Stimulated activated naive B cell treated with anti-CD40 and anti-IgM and Interleukin-4, amounts not matched to agents 10 μg/mL and 1 μg/mL and 100 μg/mL, for 72 hours (primary cell): Measurements from ENCODE around the gene ZNF512B.

Source experiments
- ATAC-seq, 2 donors: fragments of 150-1000 bp; cut with Tn5 transposase; replicated peaks; 2 replicates each; pipeline ENCODE4 v1.10.0; 2021; ENCODE audit warnings: moderate library complexity in 1 of 2
- DNase-seq: peaks from one replicate; pipeline ENCODE4 v3.0.0; 2021
- H3K27ac Mint-ChIP-seq: one replicate; pipeline ENCODE4 v1.8.0; 2022; ENCODE audit warnings: mild to moderate bottlenecking, mixed read lengths
- H3K27me3 Mint-ChIP-seq, 2 donors: one replicate each; pipeline ENCODE4 v1.8.0; 2022; ENCODE audit warnings: mixed read lengths in 2 of 2
- H3K36me3 Mint-ChIP-seq, 2 donors: one replicate each; pipeline ENCODE4 v1.8.0; 2022; ENCODE audit warnings: mixed read lengths in 2 of 2, mild to moderate bottlenecking in 1 of 2
- H3K4me1 Mint-ChIP-seq, 2 donors: one replicate each; pipeline ENCODE4 v1.8.0; 2022; ENCODE audit warnings: mixed read lengths in 2 of 2, mild to moderate bottlenecking in 1 of 2
- H3K4me3 Mint-ChIP-seq, 2 donors: one replicate each; pipeline ENCODE4 v1.8.0; 2022; ENCODE audit warnings: mild to moderate bottlenecking in 2 of 2, mixed read lengths in 2 of 2, moderate library complexity in 1 of 2
- H3K9me3 Mint-ChIP-seq, 2 donors: one replicate each; pipeline ENCODE4 v1.8.0; 2022; ENCODE audit warnings: mixed read lengths in 2 of 2, mild to moderate bottlenecking in 1 of 2

ZNF512B gene

DNA sequence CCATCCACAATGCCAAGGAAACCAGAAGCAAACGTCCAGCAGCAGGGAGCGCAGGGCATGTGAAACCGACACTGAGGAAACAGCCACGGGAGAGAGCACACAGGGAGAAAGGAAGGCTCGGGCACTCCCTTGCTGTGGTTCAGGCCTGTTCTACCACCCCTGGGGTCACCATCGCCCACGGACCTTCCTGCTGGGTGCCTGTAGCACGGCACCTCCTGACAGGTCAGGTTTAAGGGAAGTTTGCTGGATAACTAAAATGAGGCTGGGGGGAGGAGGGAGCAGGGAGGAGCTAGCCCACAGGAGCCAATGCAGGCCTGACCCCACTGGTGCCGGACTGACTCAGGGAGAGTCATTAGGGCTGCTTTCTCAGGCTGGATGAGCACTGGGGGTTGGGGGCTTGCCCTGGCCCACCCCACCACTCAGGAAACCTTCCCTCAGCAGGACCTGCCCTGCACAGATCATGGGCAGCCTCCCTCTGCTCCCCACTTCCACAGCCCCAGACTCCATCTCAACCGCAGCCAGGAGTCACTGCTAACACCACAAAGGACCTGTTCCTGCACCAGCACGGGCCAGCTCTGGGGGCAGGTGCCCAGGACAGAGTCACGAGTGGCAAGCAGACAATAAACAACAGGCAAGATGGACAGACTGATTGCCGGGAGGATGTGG lies 15.8 kb downstream of the ZNF512B start:
- peak overlapping the region; percentile 52 for H3K27ac Mint-ChIP-seq
- H3K27me3 Mint-ChIP-seq: no peaks in the 10 kb centered on the region
- ATAC-seq (no peak), DNase-seq (no peak)
- peak overlapping the region; percentile 64 to 92 for H3K4me3 Mint-ChIP-seq
- H3K36me3 Mint-ChIP-seq: peaks cover 6 to 10% of the 10 kb centered on the region in 2 donors
- H3K4me1 Mint-ChIP-seq: peaks cover 47 to 69% of the 10 kb centered on the region in 2 donors
- no peaks in the 10 kb centered on the region for H3K9me3 Mint-ChIP-seq

DNA sequence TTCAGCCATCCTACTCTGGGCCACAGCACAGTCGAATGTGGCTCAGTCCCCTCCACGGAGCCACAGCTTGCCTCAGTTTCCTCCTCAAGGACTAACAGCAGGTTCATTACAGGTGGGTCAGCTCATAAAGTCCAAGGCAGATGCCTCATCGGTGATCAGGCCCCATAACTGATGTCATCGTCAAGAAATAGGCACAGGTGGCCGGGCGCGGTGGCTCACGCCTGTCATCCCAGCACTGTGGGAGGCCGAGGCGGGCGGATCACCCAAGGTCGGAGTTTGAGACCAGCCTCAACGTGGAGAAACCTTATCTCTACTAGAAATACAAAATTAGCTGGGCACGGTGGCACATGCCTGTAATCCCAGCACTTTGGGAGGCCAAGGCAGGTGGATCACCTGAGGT lies 17.0 kb downstream of the ZNF512B start:
- Mint-ChIP-seq H3K9me3 (no peaks in the 10 kb centered on the region), H3K4me1 (peaks cover 50 to 77% of the 10 kb centered on the region in 2 donors), H3K27ac (peak overlapping the region; percentile 62), H3K27me3 (no peaks in the 10 kb centered on the region), H3K4me3 (no peak overlapping the region), H3K36me3 (peaks cover 7 to 19% of the 10 kb centered on the region in 2 donors)
- ATAC-seq (no peak), DNase-seq (no peak)

DNA sequence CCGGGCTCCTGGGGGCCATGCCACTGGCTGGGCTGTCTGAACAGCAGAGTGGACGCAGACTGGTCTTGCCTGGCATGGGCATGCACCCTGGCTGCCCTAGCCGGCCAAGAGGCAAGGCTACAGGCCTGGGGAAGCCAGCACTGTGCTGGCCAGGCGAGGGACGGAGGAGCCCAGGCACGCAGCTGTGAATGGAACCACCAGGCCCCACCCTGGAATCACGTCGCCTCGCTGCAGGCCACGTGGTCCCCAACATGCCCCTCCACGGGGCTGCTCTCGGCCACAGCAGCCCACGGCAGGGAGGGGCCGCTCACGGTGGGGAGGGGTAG lies 17.6 kb downstream of the ZNF512B start:
- Mint-ChIP-seq H3K27me3 (no peaks in the 10 kb centered on the region), H3K9me3 (no peaks in the 10 kb centered on the region), H3K27ac (no peak overlapping the region), H3K4me3 (no peak overlapping the region), H3K36me3 (peaks cover 10 to 23% of the 10 kb centered on the region in 2 donors), H3K4me1 (peaks cover 51 to 77% of the 10 kb centered on the region in 2 donors)
- ATAC-seq (no peak), DNase-seq (no peak)

DNA sequence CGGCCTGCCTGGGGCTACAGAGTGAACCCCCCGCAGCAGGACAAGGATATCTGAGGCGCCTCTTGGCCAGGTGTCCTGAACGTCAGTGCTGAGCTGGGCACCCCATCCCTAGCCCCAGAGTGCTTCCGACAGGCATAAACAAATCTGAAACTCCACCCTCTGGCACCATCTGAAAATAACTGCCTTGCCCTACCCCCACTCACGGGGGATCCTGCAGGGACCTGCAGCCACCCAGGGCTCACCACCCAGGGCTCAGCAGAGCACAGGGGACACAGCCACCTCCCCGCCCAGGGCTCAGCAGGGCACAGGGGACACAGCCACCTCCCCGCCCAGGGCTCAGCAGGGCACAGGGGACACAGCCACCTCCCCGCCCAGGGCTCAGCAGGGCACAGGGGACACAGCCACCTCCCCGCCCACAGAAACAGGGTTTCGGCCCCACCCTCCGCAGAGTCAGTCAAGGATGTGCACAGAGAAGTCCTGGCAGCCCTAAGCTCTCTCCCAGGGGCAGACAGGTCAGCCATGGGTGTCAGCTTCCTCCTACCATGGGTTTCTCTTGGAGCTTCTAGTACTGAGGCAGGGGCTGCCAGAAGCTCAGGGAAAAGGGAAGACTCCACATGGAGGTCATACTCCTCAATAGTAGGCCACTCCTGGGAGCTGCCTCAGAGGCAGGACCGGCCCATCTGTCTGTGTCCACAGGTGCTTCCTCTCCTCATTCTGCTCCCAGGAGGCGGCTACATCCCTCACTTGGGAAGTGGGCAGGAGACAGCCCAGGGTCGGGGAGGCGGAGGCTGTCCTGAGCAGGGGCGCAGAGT lies 18.1 kb downstream of the ZNF512B start:
- Mint-ChIP-seq H3K4me1 (peaks cover 53 to 78% of the 10 kb centered on the region in 2 donors), H3K4me3 (no peak overlapping the region), H3K9me3 (no peaks in the 10 kb centered on the region), H3K36me3 (peaks cover 10 to 23% of the 10 kb centered on the region in 2 donors), H3K27ac (peak overlapping the region; percentile 51), H3K27me3 (no peaks in the 10 kb centered on the region)
- ATAC-seq (no peak), DNase-seq (no peak)

DNA sequence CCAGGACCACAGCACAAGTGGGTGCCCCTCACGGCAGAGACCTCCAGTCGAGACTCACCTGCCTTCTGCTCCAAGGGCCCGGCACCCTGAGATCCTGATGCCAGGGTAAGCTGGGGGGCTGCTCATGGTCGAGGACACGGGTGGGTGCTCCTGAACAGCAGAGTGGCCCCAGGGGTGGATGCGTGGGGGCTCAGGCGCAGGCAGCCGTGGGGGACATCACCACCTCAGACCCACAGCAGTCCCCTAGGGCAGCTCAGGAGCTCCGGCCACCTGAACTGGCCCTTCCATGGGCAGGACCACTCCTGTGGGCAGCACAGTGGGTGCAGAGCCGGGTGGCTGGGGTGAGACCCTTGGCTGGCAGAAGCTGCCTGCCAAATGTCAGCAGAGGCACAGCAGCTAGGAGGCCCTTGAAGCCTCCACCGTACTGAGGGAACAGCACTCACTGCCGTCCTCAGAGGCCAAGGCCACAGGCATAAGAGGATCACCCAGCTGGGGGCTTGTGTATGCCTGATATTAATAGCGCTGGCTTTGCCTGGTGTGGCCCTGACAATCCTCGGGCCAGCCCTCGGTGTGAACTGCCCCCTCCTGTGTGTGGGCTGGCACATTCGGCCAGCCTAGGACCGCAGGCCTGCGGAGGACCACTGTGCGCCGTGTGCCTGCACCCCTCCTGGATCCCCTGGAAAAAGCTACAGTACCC lies 18.9 kb downstream of the ZNF512B start:
- ATAC-seq (no peak), DNase-seq (no peak)
- Mint-ChIP-seq H3K4me1 (peaks cover 53 to 78% of the 10 kb centered on the region in 2 donors), H3K27me3 (no peaks in the 10 kb centered on the region), H3K27ac (peak overlapping the region; percentile 51), H3K9me3 (no peaks in the 10 kb centered on the region), H3K4me3 (no peak overlapping the region), H3K36me3 (peaks cover 10 to 23% of the 10 kb centered on the region in 2 donors)

DNA sequence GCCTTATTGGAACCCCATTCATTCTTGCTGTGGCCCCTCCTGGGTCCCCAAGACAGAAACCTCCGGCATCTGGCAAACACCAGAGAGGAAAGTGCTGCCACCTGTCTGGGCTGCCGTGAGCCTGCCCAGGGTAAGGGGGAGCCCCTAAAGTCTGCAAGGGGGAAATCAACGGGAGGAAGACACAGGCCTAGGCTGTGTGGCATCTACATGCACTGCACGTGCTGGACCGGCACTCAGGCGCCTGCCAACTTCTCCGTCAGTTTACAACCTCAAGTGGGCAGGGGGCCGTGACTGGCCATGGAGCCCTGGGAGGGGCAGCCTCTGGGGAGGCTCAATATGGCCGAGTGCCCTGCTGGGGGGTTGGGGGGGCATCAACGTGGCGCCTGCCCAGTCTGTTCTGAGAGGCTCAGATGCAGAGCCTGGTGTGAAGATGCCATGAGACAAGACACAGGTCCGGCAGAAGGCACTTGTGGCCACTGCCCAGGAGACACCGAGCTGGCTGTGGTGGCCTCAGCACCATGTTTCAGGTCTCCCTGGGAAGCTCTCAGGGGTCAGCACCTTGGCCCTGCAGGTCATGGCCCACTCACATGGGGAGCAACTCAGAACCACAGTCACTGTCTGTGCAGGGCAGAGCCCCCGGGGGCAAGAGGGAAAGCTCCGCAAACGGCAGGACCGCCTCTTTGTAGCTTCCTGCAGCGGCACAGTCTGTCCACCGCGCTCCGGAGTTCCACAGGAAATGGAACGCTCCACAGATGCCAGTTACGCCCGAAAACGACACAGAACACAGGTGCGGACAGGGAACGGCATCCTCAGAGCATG lies 21.9 kb downstream of the ZNF512B start:
- H3K27me3 Mint-ChIP-seq: no peaks in the 10 kb centered on the region
- H3K36me3 Mint-ChIP-seq: peaks cover 15 to 27% of the 10 kb centered on the region in 2 donors
- peak overlapping the region; percentile 91 for H3K27ac Mint-ChIP-seq
- H3K4me3 Mint-ChIP-seq: peak overlapping the region; percentile 75 to 85
- ATAC-seq: peak; percentile 75 to 77
- peaks cover 38 to 52% of the 10 kb centered on the region in 2 donors for H3K4me1 Mint-ChIP-seq
- no peaks in the 10 kb centered on the region for H3K9me3 Mint-ChIP-seq
- no peak for DNase-seq

DNA sequence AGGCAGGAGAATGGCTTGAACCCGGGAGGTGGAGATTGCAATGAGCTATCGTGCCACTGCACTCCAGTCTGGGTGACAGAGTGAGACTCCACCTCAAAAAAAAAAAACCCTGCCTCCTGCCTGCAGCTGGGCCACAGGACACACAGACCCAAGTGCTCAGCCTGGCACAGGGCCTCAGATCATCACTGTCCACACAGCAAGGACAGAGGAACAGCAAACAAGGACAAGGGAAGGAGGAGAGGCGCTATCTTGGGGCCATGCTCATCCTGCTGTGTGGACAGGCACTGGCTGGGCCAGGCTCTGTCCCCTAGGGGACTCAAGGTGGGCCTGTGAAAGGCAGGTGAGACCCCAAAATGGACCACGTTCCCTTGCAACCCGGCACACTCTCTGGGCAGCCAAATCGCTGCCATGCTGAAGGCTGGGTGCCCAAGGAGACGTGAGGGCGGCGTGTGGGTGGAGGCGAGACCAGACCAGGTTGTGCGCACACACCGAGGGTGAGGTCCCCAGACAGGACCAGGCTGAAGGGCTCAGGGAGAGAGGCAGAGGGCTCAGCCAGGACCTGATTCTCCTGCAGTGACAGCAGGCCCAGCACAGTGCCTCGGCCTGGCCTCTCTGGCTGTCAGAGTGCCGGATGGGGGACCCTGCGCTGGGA lies 22.6 kb downstream of the ZNF512B start:
- Mint-ChIP-seq H3K36me3 (peaks cover 16 to 31% of the 10 kb centered on the region in 2 donors), H3K27ac (peak overlapping the region; percentile 91), H3K27me3 (no peaks in the 10 kb centered on the region), H3K4me3 (peak overlapping the region; percentile 18 to 85), H3K4me1 (peaks cover 41 to 50% of the 10 kb centered on the region in 2 donors), H3K9me3 (peaks cover 0 to 1% of the 10 kb centered on the region in 2 donors)
- DNase-seq (no peak), ATAC-seq (peak; percentile 1 to 2)

DNA sequence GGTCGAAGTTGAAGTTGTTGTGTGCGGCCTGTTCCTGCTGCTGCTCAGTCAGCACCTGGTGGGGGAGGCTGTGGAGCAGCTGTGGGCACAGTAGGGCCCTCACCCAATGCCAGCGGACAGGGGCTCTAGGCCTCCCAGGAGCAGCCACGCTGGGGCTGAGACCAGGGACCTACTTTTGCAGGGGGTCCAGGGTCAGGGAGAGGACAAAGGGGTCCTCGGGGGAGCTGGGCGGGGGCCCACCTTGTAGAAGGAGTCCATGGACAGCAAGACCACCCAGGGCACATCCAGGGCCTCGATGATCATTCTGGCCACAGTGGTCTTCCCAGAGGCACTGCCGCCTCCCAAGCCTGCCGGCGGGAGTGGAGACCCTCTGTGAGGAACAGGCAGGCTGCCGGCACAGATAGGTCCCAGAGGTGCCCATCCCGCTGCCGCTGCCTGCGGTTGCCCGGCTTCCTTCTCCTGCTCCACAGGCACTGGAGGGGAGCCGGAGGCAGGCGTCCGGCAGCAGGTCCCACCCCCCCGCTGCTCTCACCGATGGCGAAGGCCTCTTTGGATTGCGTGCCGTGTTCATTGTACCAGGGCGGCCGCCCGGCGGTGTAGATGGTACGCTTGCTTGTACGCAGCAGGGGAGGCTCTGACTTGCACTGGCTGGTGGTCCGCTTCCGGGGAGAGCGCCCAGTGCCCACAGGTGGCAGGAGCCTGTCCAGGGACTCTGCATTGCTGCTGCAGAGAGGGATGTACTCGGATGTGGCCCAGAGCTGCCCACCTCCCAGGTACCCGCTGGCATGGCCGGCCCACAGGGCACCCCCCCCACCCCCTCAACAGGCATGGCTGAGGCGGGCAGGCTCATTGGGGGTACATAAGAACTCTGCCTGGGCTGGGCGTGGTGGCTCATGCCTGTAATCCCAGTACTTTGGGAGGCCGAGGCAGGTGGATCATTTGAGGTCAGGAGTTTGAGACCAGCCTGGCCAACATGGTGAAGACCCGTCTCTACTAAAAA lies 23.5 kb downstream of the ZNF512B start:
- DNase-seq (no peak), ATAC-seq (no peak)
- Mint-ChIP-seq H3K36me3 (peaks cover 18 to 35% of the 10 kb centered on the region in 2 donors), H3K27ac (peak overlapping the region; percentile 37), H3K4me1 (peaks cover 38 to 48% of the 10 kb centered on the region in 2 donors), H3K9me3 (peaks cover 0 to 1% of the 10 kb centered on the region in 2 donors), H3K27me3 (no peaks in the 10 kb centered on the region), H3K4me3 (no peak overlapping the region)

DNA sequence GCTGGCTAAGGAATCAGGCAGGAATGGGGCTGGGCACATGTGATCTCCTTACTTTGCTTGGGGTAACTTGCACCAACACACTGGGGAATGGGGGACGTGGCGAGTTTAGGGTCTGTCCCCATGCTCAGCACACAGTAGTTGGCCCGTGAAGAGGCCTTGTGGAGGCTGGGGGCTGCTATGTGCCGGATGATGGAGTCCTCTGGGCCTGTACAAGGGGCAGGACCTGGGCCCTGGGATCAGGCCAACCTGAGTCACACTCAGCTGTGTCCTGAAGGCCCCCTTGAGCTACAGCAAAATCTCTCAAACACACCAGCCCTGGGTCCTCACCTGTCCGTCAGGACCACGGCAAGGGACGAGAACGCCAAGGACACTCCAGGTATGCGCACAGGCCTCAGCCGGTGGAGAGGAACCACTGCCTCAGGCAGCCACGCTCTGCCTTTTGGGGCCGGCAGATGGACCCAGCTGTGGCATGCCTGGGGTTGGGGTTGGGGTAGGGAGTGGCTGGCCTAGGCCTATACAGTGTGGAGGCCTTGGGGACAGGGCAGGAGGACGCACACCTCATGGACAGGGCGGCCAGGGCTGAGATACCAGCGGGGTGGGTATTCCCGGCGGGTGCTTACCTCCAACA lies 24.6 kb downstream of the ZNF512B start:
- Mint-ChIP-seq H3K27me3 (no peaks in the 10 kb centered on the region), H3K4me3 (no peak overlapping the region), H3K36me3 (peaks cover 27 to 46% of the 10 kb centered on the region in 2 donors), H3K4me1 (peaks cover 40 to 50% of the 10 kb centered on the region in 2 donors), H3K9me3 (peaks cover 0 to 1% of the 10 kb centered on the region in 2 donors), H3K27ac (peak overlapping the region; percentile 37)
- ATAC-seq (no peak), DNase-seq (no peak)

DNA sequence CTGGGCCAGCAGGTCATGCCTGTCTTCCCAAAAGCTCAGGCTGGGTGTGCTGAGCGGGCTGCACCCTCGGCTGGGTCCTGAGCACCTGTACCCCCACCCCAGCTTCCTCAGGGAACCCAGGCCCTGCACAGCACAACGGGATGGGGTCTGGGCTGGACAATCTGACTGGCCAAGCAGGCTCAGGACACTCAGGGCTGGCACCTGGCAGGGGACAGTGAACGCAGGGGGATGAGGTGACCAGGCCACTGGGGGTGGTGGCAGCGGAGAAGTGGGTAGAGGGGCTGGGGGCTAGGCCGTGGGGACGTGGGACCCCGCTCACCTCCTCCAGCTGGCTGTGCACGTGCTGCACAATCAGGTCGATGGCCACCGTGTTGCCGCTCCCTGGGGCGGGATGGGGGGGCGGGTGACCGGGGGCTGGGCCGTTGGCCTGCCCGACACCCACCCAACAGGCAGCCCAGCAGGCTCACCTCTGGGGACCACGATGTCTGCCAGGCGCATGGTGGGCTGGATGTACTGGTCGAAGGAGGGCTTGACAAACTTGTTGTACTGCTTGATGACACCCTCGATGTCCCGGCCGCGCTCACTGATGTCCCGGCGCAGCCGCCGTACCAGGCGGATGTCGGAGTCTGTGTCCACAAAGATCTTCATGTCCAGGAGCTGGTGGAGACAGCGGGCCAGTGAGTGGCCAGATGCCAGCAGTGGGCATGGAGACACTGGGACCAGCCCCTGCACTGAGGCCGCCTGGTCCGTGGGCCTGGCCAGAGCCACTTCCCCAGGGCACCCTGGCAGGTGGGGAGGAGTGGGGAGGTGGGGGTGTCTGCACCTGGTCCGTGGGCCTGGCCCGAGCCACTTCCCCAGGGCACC lies 25.4 kb downstream of the ZNF512B start:
- Mint-ChIP-seq H3K27me3 (no peaks in the 10 kb centered on the region), H3K4me1 (peaks cover 34 to 42% of the 10 kb centered on the region in 2 donors), H3K36me3 (peaks cover 29 to 50% of the 10 kb centered on the region in 2 donors), H3K9me3 (peaks cover 0 to 1% of the 10 kb centered on the region in 2 donors), H3K27ac (peak overlapping the region; percentile 37), H3K4me3 (no peak overlapping the region)
- no peak for ATAC-seq
- no peak for DNase-seq

DNA sequence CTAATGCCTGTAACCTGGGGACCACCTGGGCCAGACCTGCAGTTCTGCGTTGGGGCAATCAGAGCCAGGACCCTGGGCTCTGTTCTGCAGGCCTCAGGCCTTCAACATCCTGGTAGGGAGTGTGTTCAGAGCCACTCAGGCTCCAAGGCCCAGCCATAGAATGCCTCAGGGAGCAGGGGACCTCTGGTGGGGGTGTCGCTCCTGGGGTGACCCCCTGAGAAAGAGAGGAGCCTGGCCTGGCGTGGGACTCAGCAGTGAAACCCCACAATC lies 26.0 kb downstream of the ZNF512B start:
- Mint-ChIP-seq H3K4me3 (no peak overlapping the region), H3K9me3 (peaks cover 0 to 1% of the 10 kb centered on the region in 2 donors), H3K36me3 (peaks cover 29 to 49% of the 10 kb centered on the region in 2 donors), H3K27me3 (no peaks in the 10 kb centered on the region), H3K4me1 (peaks cover 28 to 37% of the 10 kb centered on the region in 2 donors), H3K27ac (peak overlapping the region; percentile 37)
- DNase-seq (no peak), ATAC-seq (no peak)
